ENCODE data around the gene ZNF134.

The ZNF134 gene

DNA sequence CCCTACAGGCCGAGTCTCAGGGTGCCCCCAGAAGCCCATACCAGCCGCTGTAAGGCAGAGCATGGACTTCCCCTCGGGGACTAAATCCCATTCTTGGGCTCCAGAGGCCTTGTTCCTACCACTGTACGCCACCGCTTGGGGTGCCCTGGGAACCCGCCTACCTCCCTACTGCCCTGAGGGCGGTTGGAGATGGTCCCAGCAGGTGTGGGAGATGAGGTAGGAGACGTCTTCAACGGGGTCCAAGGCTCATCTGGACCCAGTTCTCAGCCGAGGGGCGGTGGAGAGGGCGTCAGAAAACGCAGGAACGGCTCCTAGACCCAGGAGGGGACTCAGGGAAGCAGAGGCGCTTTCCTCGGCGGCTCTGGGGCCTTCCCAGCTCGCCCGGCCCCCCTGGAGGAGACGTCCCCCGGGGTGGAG, 30.9 kb upstream of the ZNF134 start:
- no peak for DNase-seq (ENCODE audit: extremely low read depth, low read depth)
- TF ChIP-seq, protein P1, sequence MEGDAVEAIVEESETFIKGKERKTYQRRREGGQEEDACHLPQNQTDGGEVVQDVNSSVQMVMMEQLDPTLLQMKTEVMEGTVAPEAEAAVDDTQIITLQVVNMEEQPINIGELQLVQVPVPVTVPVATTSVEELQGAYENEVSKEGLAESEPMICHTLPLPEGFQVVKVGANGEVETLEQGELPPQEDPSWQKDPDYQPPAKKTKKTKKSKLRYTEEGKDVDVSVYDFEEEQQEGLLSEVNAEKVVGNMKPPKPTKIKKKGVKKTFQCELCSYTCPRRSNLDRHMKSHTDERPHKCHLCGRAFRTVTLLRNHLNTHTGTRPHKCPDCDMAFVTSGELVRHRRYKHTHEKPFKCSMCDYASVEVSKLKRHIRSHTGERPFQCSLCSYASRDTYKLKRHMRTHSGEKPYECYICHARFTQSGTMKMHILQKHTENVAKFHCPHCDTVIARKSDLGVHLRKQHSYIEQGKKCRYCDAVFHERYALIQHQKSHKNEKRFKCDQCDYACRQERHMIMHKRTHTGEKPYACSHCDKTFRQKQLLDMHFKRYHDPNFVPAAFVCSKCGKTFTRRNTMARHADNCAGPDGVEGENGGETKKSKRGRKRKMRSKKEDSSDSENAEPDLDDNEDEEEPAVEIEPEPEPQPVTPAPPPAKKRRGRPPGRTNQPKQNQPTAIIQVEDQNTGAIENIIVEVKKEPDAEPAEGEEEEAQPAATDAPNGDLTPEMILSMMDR (IDR thresholded peaks at IDR 0.05; ENCODE audit: low read depth, low read length), result no peak

DNA sequence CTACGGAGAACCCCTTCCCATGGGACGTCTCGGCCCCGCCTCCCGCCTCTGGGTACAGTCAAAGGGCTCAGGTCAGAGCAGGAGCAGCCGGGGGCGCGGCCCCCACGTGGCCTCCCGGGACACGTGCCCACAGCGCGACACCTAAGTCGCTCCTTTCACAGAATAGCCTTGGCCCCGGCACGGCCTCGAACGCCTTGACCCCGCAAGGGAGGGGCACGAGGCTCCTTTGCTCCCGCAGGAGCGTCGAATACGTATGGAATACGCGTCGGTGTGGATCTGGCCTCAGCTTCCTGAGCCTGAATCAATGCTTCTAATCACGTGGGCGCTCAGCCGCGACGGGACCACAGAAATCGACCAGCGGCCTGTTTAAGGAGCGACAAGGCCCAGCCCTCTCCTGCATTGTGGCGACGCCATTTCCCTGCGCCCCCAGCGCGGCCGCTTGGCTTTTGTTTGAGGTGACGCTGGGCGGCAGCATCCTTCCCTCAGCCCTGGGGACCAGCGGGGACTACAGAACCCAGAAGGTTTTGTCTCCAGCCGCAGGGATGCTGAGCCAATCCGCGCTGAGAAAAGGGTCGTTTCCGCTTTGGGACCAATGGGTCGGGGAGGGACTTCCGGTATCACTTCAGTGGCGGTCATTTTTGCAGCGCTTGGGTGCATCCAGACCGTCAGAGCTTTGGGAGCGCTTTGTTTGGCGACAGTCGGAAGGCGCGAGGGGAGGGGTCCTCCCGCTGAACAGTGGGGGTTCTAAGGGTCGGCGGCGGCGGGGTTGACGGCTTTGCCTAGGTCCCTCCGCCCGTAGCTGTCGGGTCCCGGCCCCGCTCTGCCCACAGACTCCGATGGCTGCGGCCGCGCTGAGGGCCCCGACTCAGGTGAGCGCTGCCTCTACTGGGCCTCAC, 30.3 kb upstream of the ZNF134 start, which contains the start of gene ZIK1:
ZIK1 (plus strand) TSS at position 625 of the 896 bp plus-strand sequence; CDS start at position 837, 212 bp downstream.
- DNase-seq (ENCODE audit: extremely low read depth, low read depth), result peak; percentile 70
- TF ChIP-seq, protein P1 (IDR thresholded peaks at IDR 0.05; ENCODE audit: low read depth, low read length), result no peak; the same call in 1 of the 2 replicates

DNA sequence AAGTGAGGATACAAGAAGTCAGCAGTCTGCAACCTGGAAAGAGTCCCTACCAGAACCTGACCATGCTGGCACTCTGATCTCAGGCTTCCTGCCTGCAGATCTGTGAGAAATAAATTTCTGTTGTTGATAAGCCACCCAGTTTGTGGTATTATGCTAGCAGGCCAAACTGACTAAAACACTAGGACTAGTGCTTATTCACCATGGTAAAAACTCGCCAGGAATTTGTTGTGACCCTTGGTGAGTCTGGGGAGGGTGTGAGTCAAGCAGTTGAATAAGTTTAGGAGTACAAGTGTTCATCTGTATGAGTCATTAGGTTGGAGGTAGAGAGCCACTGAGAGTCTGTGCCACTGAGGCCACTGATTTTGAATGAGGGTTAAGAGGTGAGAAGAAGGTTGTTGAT, 26.5 kb upstream of the ZNF134 start:
- no peak for DNase-seq (ENCODE audit: extremely low read depth, low read depth)
- TF ChIP-seq, protein P1 (IDR thresholded peaks at IDR 0.05; ENCODE audit: low read depth, low read length), result no peak

DNA sequence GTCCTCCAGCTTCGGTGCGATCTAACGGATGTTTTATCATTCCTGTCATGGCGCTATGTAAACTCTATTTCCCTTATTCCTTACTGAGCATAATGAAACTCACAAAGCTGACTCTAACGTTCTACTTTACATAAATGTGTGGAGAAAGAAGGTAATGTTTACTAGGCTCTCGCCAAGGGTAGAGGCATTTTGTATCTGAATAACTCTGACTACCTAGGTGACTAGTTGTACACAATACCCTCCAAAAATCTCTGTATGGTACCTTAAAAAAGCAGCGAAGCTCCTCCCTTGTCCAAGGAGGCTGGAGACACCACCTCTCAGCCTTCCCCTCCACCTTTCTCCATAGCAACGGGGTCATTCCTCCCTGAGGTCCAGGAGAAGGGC, 14.7 kb upstream of the ZNF134 start:
- no peak for DNase-seq (ENCODE audit: extremely low read depth, low read depth)
- TF ChIP-seq, protein P1 (IDR thresholded peaks at IDR 0.05; ENCODE audit: low read depth, low read length), result no peak

DNA sequence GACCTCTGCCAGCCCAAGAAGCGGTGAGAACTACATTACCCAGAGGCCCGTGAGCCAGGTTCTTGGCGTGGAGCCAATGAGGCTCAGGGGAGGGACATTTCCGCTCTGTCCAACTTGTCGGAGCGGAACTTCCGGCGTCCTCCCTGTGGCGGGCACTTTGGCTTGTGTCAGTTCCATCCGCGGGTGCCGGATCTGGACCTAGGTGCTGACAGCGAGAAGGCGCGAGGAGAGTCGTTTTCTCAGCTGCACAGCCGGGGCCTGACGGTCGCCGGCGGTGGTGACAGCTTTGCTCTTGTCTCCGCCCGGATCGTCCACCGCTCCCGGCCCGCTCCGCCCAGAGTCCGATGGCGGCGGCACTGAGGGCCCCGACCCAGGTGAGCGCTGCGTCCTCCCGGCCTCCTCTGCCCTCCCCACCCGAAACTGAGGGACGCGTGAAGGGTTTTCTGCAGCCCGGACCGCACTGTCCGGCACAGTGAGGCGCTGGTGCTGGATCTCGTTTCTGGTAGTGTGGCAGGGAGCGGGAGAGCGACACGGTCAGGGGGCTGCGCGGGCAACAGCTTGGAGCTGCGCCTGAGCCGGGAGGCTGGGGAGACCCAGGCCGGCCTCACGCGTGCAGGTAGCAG, 14.2 kb upstream of the ZNF134 start, which contains the start of gene ZNF530:
ZNF530 (plus strand) TSS at position 125 of the 623 bp plus-strand sequence. CDS start 4,461 bp downstream, outside the sequence.
- TF ChIP-seq, protein P1 (IDR thresholded peaks at IDR 0.05; ENCODE audit: low read depth, low read length), result no peak
- DNase-seq (ENCODE audit: extremely low read depth, low read depth), result peak; percentile 68

DNA sequence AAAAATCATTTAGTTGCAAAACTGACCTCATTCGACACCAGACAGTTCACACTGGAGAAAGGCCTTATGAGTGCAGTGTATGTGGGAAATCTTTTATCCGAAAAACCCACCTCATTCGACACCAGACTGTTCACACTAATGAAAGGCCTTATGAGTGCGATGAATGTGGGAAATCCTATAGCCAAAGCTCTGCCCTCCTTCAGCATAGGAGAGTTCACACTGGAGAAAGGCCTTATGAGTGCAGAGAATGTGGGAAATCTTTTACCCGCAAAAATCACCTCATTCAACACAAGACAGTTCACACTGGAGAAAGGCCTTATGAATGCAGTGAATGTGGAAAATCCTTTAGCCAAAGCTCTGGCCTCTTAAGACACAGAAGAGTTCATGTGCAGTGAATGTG, 7.1 kb upstream of the ZNF134 start:
- no peak for DNase-seq (ENCODE audit: extremely low read depth, low read depth)
- TF ChIP-seq, protein P1 (IDR thresholded peaks at IDR 0.05; ENCODE audit: low read depth, low read length), result no peak

DNA sequence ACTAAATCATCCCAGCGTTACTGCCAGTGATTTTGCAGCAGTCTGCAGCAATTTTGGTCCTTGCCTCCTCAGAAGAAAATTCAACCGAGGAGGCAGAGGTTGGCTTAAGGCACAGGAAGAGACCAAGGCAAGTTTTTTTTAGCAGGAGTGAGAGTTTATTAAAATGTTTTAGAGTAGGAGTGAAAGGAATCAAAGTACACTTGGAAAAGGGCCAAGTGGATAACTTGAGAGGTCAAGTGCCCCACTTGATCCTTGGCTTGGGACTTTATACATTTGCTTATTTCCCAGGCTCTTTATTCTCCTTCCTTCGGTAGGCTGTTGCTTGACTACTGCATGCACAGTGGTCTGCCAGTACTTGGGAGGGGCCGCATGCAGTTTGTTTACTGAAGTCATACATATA, 2.9 kb upstream of the ZNF134 start:
- TF ChIP-seq, protein P1 (IDR thresholded peaks at IDR 0.05; ENCODE audit: low read depth, low read length), result no peak
- DNase-seq (ENCODE audit: extremely low read depth, low read depth), result no peak

Measured in AG09319 (cell line).